GM18868 (cell line): Measurements from ENCODE around the gene CLCN1.
A peak's percentile ranks its signal among the peaks of the same experiment; 100 is the strongest.
"Not testable (repeated sequence)": the region's sequence is repeated elsewhere in the genome, so short reads cannot be mapped to it uniquely, and the experiment has no call there.

Experiments
- ATAC-seq: cut with Tn5 transposase; IDR thresholded peaks from one replicate; pipeline ENCODE4 v1.9.1; 2021; ENCODE audit warnings: mild to moderate bottlenecking, moderate library complexity; ENCODE audit not compliant: unreplicated experiment

The CLCN1 gene

DNA sequence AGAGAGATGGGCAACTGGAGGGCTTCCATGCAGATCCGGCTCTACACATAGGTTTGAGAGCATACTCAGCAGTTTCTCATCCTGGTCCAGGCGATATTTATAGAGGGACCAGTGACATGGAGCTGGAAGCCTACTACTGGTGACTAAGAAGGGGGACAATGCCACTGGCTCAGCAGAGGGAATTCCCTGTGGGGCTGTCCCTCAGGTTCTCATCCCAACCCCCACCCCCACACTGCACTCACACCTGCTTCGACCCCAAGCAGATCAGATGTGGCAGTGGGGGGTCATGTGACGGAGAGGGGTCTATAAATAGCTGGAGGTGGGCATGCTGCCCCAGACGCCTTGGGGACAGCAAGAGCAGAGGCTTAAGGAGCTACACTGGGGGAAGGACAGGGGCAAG lies at the start of gene CLCN1:
TSS of gene CLCN1 (plus strand) at position 336 of the 400 bp plus-strand sequence. CDS start 102 bp downstream, outside the sequence.
- no peak for ATAC-seq

GRCh38 chr7:143269251-143269650 lies 46.7 kb upstream of the CLCN1 start:
- ATAC-seq: no peak

- no peak for ATAC-seq
Observed at GRCh38 chr7:143271240-143271639, 44.7 kb upstream of the CLCN1 start.

GRCh38 chr7:143272871-143273270 lies 43.0 kb upstream of the CLCN1 start:
- no peak for ATAC-seq

GRCh38 chr7:143279186-143280098 lies 36.5 kb upstream of the CLCN1 start:
- no peak for ATAC-seq

DNA sequence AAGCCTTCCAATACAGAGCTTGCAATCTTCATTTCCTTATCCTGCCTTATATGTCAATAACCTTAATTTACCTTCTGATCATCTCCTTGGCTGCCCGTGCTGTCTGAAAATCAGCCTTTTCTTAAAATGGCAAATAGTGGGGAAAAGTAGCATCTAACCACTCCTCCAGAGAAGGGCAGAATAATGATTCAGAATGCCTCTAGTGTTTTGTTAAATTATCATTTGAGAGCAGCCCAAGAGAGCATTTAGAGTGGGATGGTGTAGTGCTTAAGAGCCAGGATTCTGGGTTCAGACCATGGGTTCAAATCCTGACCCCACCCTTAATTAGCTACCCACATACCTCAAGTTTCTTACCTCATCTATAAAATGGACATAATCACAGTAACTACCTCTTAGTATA lies 35.8 kb upstream of the CLCN1 start:
- ATAC-seq: no peak

- no peak for ATAC-seq
Observed at GRCh38 chr7:143280566-143280965, 35.3 kb upstream of the CLCN1 start.

- ATAC-seq: no peak
Observed at GRCh38 chr7:143281529-143281928, 34.4 kb upstream of the CLCN1 start.

DNA sequence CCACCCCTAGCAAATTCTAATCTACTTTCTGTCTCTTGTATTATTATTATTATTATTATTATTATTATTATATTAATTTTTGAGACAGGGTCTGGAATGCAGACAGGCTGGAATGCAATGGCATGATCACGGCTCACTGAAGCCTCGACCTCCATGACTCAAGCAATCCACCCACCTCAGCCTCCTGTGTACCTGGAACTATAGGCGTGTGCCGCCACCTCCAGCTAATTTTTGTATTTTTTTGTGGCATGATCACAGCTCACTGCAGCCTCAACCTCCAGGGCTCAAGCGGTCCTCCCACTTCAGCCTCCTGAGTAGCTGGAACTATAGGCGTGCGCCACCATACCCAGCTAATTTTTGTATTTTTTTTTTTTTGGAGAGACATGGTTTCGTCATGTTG lies 33.8 kb upstream of the CLCN1 start:
- no peak for ATAC-seq

DNA sequence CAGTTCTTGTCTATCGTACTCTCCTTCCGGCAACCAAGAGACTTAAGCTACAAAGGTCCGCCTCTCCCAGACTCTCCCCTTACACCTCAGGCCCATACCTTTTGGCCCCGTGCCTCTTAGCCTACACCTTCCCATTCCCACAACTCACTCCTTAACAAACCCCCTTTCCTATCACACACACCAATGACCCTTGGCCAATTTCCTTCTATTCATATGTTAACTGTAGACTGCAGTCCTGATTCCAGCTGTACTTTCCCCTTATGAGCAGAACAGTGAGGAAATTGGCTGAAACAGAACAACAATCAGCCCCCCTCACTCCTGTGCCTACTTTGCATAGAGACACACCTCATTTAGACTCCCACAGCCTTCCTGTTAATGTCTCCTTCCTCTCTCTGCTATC lies 32.5 kb upstream of the CLCN1 start:
- ATAC-seq: no peak

DNA sequence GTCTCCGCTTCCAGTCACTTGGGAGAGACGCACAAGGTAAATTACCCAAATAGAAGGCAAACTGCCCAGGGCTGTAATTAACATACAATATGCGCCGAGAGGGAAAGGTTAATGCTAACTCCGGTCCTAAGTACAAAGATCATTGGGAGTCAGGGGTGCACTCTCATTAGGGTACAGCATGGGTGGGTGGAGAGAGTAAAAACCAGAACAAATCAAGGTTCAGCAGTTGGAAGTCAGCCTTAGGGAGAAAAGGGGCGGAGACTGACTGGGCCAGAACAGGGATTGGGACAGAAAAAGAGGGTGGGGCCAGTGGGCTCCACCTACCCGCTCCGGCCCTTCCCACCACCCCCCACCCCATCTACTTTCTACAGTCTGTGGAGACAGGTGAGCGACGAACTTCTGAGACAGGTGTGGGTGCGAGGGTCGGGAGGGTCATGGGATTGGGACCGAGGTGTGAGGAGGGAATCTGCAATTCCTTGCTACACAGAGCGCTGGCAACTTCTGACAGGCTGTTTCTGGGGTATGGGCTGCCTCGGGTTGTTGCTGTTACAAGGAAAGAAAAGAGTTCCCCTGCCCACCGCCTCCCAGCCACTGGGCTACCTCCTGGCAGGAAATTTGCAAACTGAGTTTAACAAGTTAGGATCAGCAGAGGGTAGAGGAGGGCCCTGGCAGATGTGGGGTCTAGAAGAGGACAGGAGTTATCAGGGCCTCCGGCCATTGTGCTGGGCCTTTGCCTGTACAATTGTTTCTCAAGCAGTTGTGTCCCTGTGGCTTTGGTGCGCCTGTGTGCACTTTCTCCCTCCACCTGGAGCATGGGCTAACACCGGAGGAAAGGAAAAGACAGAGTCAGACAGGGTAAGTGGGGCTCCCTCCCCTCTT lies 31.1 kb upstream of the CLCN1 start, which contains the start of gene TMEM139:
TSS of gene TMEM139 (plus strand) at position 368 of the 879 bp plus-strand sequence. CDS start 1,000 bp downstream, outside the sequence.
- ATAC-seq: no peak

DNA sequence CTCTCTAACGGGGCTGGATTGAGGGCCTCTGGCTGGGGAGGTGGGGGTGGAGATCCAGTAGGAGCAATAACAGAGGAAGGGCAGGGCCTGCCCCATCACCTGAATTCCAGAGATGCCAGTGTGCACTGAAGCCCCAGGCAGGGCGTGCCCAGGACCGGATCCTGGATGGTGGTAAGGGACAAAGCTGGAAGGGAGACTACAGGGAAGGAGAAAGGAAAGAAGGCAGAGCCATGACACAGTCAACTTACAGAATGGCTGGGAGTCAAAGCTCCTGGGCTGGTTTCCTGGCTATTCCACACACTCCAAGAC lies 30.5 kb upstream of the CLCN1 start:
- ATAC-seq: no peak

DNA sequence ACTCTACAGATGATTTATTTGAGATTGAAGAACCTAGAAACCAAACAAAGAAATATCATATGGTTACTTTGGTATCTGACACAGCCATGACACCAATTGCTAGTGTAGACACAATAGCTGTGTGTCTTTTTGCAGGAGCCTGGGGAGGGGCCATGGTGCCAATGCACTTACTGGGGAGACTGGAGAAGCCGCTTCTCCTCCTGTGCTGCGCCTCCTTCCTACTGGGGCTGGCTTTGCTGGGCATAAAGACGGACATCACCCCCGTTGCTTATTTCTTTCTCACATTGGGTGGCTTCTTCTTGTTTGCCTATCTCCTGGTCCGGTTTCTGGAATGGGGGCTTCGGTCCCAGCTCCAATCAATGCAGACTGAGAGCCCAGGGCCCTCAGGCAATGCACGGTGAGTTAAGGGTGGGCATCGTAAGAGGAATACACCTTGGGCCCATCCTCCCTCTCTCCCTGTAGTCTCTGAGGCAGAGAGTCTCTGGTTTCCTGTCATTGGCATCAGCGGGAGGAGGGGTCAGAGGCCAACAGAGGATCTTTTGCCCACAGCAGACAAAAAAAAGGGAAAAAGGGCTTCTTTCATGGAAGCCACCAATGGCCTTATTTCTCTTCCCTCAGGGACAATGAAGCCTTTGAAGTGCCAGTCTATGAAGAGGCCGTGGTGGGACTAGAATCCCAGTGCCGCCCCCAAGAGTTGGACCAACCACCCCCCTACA lies 29.9 kb upstream of the CLCN1 start:
- no peak for ATAC-seq

DNA sequence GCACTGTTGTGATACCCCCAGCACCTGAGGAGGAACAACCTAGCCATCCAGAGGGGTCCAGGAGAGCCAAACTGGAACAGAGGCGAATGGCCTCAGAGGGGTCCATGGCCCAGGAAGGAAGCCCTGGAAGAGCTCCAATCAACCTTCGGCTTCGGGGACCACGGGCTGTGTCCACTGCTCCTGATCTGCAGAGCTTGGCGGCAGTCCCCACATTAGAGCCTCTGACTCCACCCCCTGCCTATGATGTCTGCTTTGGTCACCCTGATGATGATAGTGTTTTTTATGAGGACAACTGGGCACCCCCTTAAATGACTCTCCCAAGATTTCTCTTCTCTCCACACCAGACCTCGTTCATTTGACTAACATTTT lies 29.4 kb upstream of the CLCN1 start:
- no peak for ATAC-seq

- ATAC-seq: no peak
Observed at GRCh38 chr7:143287339-143287934, 28.5 kb upstream of the CLCN1 start.

DNA sequence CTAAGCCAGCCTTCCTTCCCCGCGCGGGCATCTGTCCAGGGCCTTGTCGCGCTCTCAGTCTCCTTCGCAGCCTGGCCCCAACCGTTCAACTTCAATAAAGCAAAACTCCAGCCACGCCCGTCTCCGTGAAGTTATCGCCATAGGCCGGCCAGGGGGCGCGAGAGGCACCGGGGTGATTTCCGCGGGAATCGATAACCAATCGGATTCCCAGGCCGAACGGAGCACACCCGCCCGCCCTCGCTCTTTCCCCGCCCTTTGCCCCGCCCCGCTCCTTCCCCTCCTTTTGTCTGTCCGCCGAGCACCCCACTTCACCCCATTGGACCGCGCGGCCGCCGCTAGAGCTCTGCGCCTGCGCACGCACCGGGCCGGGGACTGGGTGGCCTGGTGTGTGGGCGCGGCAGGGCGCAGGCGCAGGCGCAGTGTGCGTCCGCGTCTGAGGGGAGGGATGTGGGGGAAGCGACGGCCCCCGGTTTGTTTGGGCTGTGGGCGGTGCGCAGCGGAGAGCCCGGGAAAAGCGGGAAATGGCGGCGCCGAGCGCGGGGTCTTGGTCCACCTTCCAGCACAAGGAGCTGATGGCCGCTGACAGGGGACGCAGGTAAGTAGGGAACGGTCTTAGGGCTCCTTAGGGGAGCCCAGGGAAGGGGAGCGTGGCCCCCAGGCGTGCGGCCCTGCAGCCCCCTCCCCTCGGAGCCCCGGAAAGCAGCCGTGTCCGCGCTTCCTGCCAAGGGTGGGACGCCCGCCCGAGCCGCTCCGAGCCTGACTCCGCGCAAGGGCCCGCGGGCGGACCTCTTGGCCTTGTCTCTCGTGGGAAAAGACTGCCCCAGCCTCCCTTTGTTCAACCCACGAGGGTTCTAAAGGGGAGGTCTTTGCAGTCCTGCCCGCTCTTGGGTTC lies 27.7 kb upstream of the CLCN1 start, which contains the start of gene CASP2:
TSS of gene CASP2 (plus strand) at position 417 of the 892 bp plus-strand sequence. CDS start at position 522, 105 bp downstream.
- peak; percentile 86 for ATAC-seq

- no peak for ATAC-seq
Observed at GRCh38 chr7:143288836-143289235, 27.1 kb upstream of the CLCN1 start.

GRCh38 chr7:143289421-143289820 lies 26.5 kb upstream of the CLCN1 start:
- no peak for ATAC-seq

DNA sequence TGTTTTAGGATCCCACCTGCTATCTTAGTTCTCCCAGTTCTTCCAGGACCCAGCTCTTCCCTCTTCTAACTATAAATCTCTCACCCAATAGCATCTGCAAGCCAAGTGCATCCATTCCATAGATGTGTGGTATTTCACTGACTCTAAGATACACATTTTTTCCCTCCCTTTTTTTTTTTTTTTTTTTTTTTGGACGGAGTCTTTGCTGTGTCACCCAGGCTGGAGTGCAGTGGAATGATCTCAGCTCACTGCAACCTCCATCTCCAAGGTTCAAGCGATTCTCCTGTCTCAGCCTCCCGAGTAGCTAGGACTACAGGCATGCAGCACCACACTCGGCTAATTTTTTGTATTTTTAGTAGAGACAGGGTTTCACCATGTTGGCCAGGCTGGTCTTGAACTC lies 26.0 kb upstream of the CLCN1 start:
- ATAC-seq: not testable (repeated sequence)

DNA sequence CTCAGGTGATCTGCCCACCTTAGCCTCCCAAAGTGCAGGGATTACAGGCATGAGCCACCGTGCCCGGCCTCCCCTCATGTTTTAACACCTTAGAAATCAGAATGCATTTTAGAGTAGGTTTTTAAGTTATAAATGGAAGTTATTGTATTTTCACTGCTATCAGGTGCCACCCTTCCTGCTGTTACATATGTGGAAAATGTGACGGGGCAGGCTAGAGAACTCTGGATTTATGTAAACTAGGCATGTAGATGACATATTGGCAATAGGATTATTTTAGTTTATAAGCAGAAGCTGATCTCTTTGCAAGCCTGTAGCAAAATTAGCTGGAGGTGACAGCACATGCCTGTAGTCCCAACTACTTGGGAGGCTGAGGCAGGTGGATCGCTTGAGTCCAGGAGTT lies 25.6 kb upstream of the CLCN1 start:
- ATAC-seq: no peak
